SK-N-SH treated with all-trans-retinoic acid at 6 μM for 48 hours (cell line): ENCODE data around the gene RAB33B.

ENCODE experiments used
- ATAC-seq: fragments of 200-7000 bp; cut with Tn5 transposase; 3 replicates; pipeline ENCODE4 v1.9.1; 2020; ENCODE audit warnings: mild to moderate bottlenecking, moderate library complexity
- ARNTL ChIP-seq: fragments of 450-650 bp; formaldehyde crosslinking; IDR thresholded peaks from 2 replicates; pipeline ENCODE4 v1.5.0; 2020; ENCODE audit warnings: low read depth, mild to moderate bottlenecking, moderate library complexity, borderline replicate concordance
- BACH2 ChIP-seq: fragments of 250-450 bp; sonication (Bioruptor Pico); IDR thresholded peaks from 2 replicates; pipeline ENCODE4 v1.9.0; 2021; ENCODE audit warnings: mild to moderate bottlenecking, borderline replicate concordance
- CREB5 ChIP-seq: fragments of 250-450 bp; sonication (Bioruptor Pico); IDR thresholded peaks from 2 replicates; pipeline ENCODE4 v1.5.1; 2020; ENCODE audit warnings: low read depth, mild to moderate bottlenecking, moderate library complexity
- CSRNP3 ChIP-seq: fragments of 250-450 bp; sonication (Bioruptor Pico); IDR thresholded peaks from 2 replicates; pipeline ENCODE4 v1.5.1; 2021; ENCODE audit warnings: mild to moderate bottlenecking, moderate library complexity
- GLIS3 ChIP-seq: fragments of 250-450 bp; sonication (Bioruptor Pico); IDR thresholded peaks from 2 replicates; pipeline ENCODE4 v1.5.0; 2020; ENCODE audit warnings: mild to moderate bottlenecking, moderate library complexity
- ISL1 ChIP-seq: fragments of 250-450 bp; sonication (Bioruptor Pico); IDR thresholded peaks from 2 replicates; pipeline ENCODE4 v2.1.2; 2022; ENCODE audit warnings: mild to moderate bottlenecking, moderate library complexity
- OSR1 ChIP-seq: fragments of 250-450 bp; sonication (Bioruptor Pico); IDR thresholded peaks from 2 replicates; pipeline ENCODE4 v1.8.0; 2022; ENCODE audit warnings: moderate library complexity, mild to moderate bottlenecking, inconsistent platforms
- PATZ1 ChIP-seq: fragments of 250-450 bp; sonication (Bioruptor Pico); IDR thresholded peaks from 2 replicates; pipeline ENCODE4 v1.8.0; 2020; ENCODE audit warnings: mild to moderate bottlenecking, moderate library complexity, borderline replicate concordance
- POU6F1 ChIP-seq: fragments of 250-450 bp; sonication (Bioruptor Pico); IDR thresholded peaks from 2 replicates; pipeline ENCODE4 v1.8.0; 2021; ENCODE audit warnings: low read depth, mild to moderate bottlenecking, moderate library complexity, borderline replicate concordance
- PPARA ChIP-seq: fragments of 250-450 bp; sonication (Bioruptor Pico); IDR thresholded peaks from 2 replicates; pipeline ENCODE4 v1.5.0; 2020; ENCODE audit warnings: mild to moderate bottlenecking, borderline replicate concordance
- RARB ChIP-seq: fragments of 250-450 bp; sonication (Bioruptor Pico); IDR thresholded peaks from 2 replicates; pipeline ENCODE4 v1.8.0; 2021; ENCODE audit warnings: mild to moderate bottlenecking, moderate library complexity
- SNAI2 ChIP-seq: fragments of 250-450 bp; sonication (Bioruptor Pico); IDR thresholded peaks from 2 replicates; pipeline ENCODE4 v1.5.0; 2020; ENCODE audit warnings: mild to moderate bottlenecking, moderate library complexity
- TCF4 ChIP-seq: fragments of 250-450 bp; sonication (Bioruptor Pico); IDR thresholded peaks from 2 replicates; pipeline ENCODE4 v1.8.0; 2021; ENCODE audit warnings: mild to moderate bottlenecking, moderate library complexity, borderline replicate concordance
- TOX ChIP-seq: fragments of 250-450 bp; sonication (Bioruptor Pico); IDR thresholded peaks from 2 replicates; pipeline ENCODE4 v1.8.0; 2021; ENCODE audit warnings: mild to moderate bottlenecking, moderate library complexity, borderline replicate concordance
- ZC3H10 ChIP-seq: fragments of 250-450 bp; sonication (Bioruptor Pico); IDR thresholded peaks from 2 replicates; pipeline ENCODE4 v1.5.1; 2021; ENCODE audit warnings: mild to moderate bottlenecking, moderate library complexity
- ZFP3 ChIP-seq: fragments of 250-450 bp; sonication (Bioruptor Pico); IDR thresholded peaks from 2 replicates; pipeline ENCODE4 v1.5.0; 2020; ENCODE audit warnings: mild to moderate bottlenecking, moderate library complexity
- ZFP30 ChIP-seq: fragments of 450-650 bp; formaldehyde crosslinking; IDR thresholded peaks from 2 replicates; pipeline ENCODE4 v1.5.0; 2022; ENCODE audit warnings: mild to moderate bottlenecking, moderate library complexity
- ZNF70 ChIP-seq: fragments of 450-650 bp; formaldehyde crosslinking; IDR thresholded peaks from 2 replicates; pipeline ENCODE4 v1.5.0; 2020; ENCODE audit warnings: mild to moderate bottlenecking, moderate library complexity
- ZNF8 ChIP-seq: fragments of 450-650 bp; formaldehyde crosslinking; IDR thresholded peaks from 2 replicates; pipeline ENCODE4 v1.5.0; 2020; ENCODE audit warnings: mild to moderate bottlenecking, moderate library complexity
- TF ChIP-seq, protein P1 (sequence below): fragments of 250-450 bp; sonication (Bioruptor Pico); IDR thresholded peaks from 2 replicates; pipeline ENCODE4 v1.5.0; 2020; ENCODE audit warnings: mild to moderate bottlenecking, moderate library complexity

Gene RAB33B

DNA sequence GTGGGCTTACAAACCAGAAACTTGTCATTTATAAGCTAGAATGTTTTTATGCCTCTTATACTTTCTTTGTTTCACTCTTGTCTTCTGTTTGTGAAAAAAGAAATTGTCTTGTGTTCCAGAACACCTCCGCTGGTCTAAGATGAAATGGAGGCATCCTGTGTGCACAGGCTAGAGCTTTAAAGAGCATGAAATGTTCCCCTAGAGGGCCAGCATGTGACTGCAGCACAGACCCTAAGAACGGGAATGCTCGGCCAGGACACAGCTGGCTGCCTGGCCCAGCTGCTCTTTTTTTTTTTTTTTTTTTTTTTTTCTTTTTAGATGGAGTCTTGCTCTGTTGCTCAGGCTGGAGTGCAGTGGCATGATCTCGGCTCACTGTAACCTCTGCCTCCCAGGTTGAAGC lies 68.5 kb downstream of the RAB33B start:
- no peak for ATAC-seq
- TF ChIP-seq TOX: no peak
- no peak for TF ChIP-seq RARB
- TF ChIP-seq ZNF8 (CRISPR knock-in tag): no peak
- no peak for TF ChIP-seq PATZ1
- no peak for TF ChIP-seq ZFP30 (CRISPR knock-in tag)
- TF ChIP-seq BACH2: no peak
- TF ChIP-seq POU6F1 (CRISPR knock-in tag): no peak
- TF ChIP-seq, protein P1, sequence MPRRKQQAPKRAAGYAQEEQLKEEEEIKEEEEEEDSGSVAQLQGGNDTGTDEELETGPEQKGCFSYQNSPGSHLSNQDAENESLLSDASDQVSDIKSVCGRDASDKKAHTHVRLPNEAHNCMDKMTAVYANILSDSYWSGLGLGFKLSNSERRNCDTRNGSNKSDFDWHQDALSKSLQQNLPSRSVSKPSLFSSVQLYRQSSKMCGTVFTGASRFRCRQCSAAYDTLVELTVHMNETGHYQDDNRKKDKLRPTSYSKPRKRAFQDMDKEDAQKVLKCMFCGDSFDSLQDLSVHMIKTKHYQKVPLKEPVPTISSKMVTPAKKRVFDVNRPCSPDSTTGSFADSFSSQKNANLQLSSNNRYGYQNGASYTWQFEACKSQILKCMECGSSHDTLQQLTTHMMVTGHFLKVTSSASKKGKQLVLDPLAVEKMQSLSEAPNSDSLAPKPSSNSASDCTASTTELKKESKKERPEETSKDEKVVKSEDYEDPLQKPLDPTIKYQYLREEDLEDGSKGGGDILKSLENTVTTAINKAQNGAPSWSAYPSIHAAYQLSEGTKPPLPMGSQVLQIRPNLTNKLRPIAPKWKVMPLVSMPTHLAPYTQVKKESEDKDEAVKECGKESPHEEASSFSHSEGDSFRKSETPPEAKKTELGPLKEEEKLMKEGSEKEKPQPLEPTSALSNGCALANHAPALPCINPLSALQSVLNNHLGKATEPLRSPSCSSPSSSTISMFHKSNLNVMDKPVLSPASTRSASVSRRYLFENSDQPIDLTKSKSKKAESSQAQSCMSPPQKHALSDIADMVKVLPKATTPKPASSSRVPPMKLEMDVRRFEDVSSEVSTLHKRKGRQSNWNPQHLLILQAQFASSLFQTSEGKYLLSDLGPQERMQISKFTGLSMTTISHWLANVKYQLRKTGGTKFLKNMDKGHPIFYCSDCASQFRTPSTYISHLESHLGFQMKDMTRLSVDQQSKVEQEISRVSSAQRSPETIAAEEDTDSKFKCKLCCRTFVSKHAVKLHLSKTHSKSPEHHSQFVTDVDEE: no peak
- TF ChIP-seq OSR1 (CRISPR knock-in tag): no peak
- no peak for TF ChIP-seq CREB5 (CRISPR knock-in tag)
- no peak for TF ChIP-seq ZNF70 (CRISPR knock-in tag)
- TF ChIP-seq ARNTL (CRISPR knock-in tag): no peak
- no peak for TF ChIP-seq SNAI2 (CRISPR knock-in tag)
- no peak for TF ChIP-seq GLIS3
- no peak for TF ChIP-seq TCF4 (CRISPR knock-in tag)
- TF ChIP-seq, all 23 proteins: peak for 0

GRCh38 chr4:139523076-139523475 lies 69.2 kb downstream of the RAB33B start:
- TF ChIP-seq OSR1 (CRISPR knock-in tag) (no peak), PPARA (CRISPR knock-in tag) (no peak), ZFP30 (CRISPR knock-in tag) (no peak), ZC3H10 (CRISPR knock-in tag) (no peak), CSRNP3 (CRISPR knock-in tag) (no peak), ISL1 (CRISPR knock-in tag) (no peak)
- TF ChIP-seq, all 23 proteins: peak for 0

DNA sequence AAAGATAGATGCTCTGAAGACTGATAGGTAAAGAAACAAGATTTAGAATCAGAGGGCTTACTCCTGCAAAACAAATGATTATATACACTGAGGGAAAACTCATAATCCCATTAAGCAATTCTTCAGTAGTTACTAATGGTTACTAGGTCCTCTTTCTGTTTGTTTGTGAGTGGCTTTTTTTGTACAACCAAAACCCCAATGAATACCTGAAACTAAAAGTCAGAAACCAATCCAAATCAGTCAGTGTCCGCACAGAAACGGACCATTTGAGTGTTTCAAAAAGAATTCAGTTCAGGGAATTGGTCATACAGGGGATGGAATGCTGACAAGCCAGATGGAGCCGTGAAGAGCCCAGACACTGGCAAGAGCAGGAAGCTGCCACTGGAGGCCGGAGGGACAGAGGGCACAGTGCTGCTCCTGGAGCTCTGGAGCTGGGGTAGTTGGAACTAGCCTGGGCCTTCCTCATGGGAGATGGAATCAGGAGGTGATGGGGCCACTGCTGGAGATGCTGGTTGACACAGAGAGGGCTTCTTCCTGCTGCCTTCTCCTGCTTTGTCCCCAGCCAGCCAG lies 70.2 kb downstream of the RAB33B start:
- peak; percentile 35; the same call in 2 of the 3 replicates for ATAC-seq
- TF ChIP-seq ZC3H10 (CRISPR knock-in tag) (no peak), POU6F1 (CRISPR knock-in tag) (no peak), ZNF8 (CRISPR knock-in tag) (no peak), ISL1 (CRISPR knock-in tag) (no peak), OSR1 (CRISPR knock-in tag) (no peak), RARB (no peak), CSRNP3 (CRISPR knock-in tag) (no peak), TCF4 (CRISPR knock-in tag) (no peak), ZFP3 (no peak), CREB5 (CRISPR knock-in tag) (no peak)
- TF ChIP-seq, protein P1: no peak

More at GRCh38 chr4:139523076-139523475, 69.2 kb downstream of the RAB33B start:
- no peak for ATAC-seq
